Spleen (tissue), 11 donors: ENCODE results near the gene GATAD2A. TPM values are rescaled to one million over a fixed set of nuclear protein-coding genes. Genes with fewer than 3 reads are reported as not detected.

Source experiments
- DNase-seq: peaks from one replicate; pipeline ENCODE4 v3.0.0-alpha.2; 2020
- H3K27ac ChIP-seq, 8 donors: fragments of 200-600 bp; sonication (generic) in 7 of 8; 1 replicate in 4 of 8; 2 replicates in 4 of 8; pipeline versions ENCODE4 v1.5.0 to v1.8.0; 2016 to 2021; ENCODE audit warnings: inconsistent platforms in 4 of 8, mild to moderate bottlenecking in 4 of 8, moderate library complexity in 1 of 8
- H3K27me3 ChIP-seq, 7 donors: fragments of 200-600 bp; sonication (generic) in 6 of 7; replicated peaks in 1 of 7; 1 replicate in 4 of 7; 2 replicates in 3 of 7; pipeline versions ENCODE4 v1.5.0 to v1.8.0; 2016 to 2021; ENCODE audit warnings: inconsistent platforms in 3 of 7, mild to moderate bottlenecking in 1 of 7
- H3K36me3 ChIP-seq, 6 donors: fragments of 200-600 bp; sonication (generic) in 5 of 6; 1 replicate in 4 of 6; 2 replicates in 2 of 6; pipeline versions ENCODE4 v1.5.0 to v1.8.0; 2016 to 2021; ENCODE audit warnings: inconsistent platforms in 2 of 6
- H3K4me1 ChIP-seq, 6 donors: fragments of 200-600 bp; sonication (generic) in 5 of 6; 1 replicate in 3 of 6; 2 replicates in 3 of 6; pipeline versions ENCODE4 v1.5.0 to v1.8.0; 2016 to 2021; ENCODE audit warnings: inconsistent platforms in 3 of 6
- H3K4me3 ChIP-seq, 8 donors: fragments of 200-600 bp; sonication (generic) in 7 of 8; 1 replicate in 4 of 8; 2 replicates in 4 of 8; pipeline versions ENCODE4 v1.5.0 to v1.8.0; 2016 to 2021; ENCODE audit warnings: inconsistent platforms in 4 of 8, mild to moderate bottlenecking in 4 of 8, moderate library complexity in 2 of 8
- H3K9me3 ChIP-seq, 8 donors: fragments of 200-600 bp; sonication (generic) in 7 of 8; 1 replicate in 4 of 8; 2 replicates in 4 of 8; pipeline versions ENCODE4 v1.5.0 to v1.8.0; 2016 to 2021; ENCODE audit warnings: inconsistent platforms in 4 of 8
- CTCF ChIP-seq, 11 experiments: fragments of 200-600 bp in 7 of 11; fragments of 450-650 bp in 4 of 11; sonication (generic) in 4 of 11; IDR thresholded peaks in 8 of 11; conservative IDR thresholded peaks in 3 of 11; 1 replicate in 7 of 11; 2 replicates in 4 of 11; pipeline versions ENCODE4 v1.4.0 to v1.8.0; 2016 to 2021; ENCODE audit warnings: antibody characterized with exemption in 11 of 11, inconsistent platforms in 4 of 11, mild to moderate bottlenecking in 1 of 11
- POLR2A ChIP-seq, 3 donors: fragments of 450-650 bp; IDR thresholded peaks; one replicate each; pipeline ENCODE4 v1.5.1; 2017; ENCODE audit warnings: antibody characterized with exemption in 3 of 3, mild to moderate bottlenecking in 1 of 3
- POLR2AphosphoS5 ChIP-seq, 3 donors: sonication (generic); formaldehyde crosslinking; IDR thresholded peaks; one replicate each; pipeline ENCODE4 v1.5.1; 2017; ENCODE audit warnings: antibody characterized with exemption in 3 of 3
- WGBS, 5 donors: extraction: QIAGEN DNeasy Blood & Tissue Kit in 3 of 5; methylation state at CpG; one replicate each; pipeline versions ENCODE4 v1.1.5 to v1.1.7; 2013 to 2018; 5-methylcytosine and 5-hydroxymethylcytosine counted together
- intact Hi-C: fragments of 100-400 bp; cut with DNase I; formaldehyde crosslinking; loops from one replicate; pipeline ENCODE4 v1.15.0; 2023; ENCODE audit warnings: low total_unique reads
- polyA plus RNA-seq, 3 donors: library from polyadenylated mRNA; stranded (reverse); fragments of 200-250 nt; gene quantifications; one replicate each; pipeline ENCODE4 v1.2.1, GENCODE V29; 2013
- total RNA-seq, 7 donors: library from RNA; depleted of rRNA in 3 of 7; stranded (reverse); fragments of >200 nt in 3 of 7; fragmentation: NEBNext Ultra II Directional in 4 of 7; extraction: Animal tissue kit (Norgen Biotek cat#: 25700) in 4 of 7; gene quantifications; one replicate each; pipeline versions ENCODE4 v1.1.0 to v1.2.1, GENCODE V29; 2016 to 2021
- donor health status: healthy with polysubstance abuse.
- donor health status: DM: no; HTN: no; CAD: no; lungs with moderate emphysema.
- donor health status: DM: no; HTN: no; CAD: no.
- donor health status: Bipolar disorder and iron deficiency.
- donor health status: healthy.
- donor health status: DM: no; HTN: no; CAD: no.
- donor health status: DM: yes; HTN: yes; CAD: no.

Gene GATAD2A
- total and polyA plus RNA-seq, 10 donors = 11.6 to 122 (median 66.8) TPM

- no peak for DNase-seq
Observed at GRCh38 chr19:19444681-19445155, 39.2 kb downstream of the GATAD2A start.

GRCh38 chr19:19445288-19445687 is 39.8 kb downstream of the GATAD2A start:
- peak overlapping the region in 1 of 8 donors; percentile 34 for H3K4me3 ChIP-seq
- H3K27me3 ChIP-seq = no peaks in the 10 kb centered on the region
- H3K9me3 ChIP-seq = no peaks in the 10 kb centered on the region
- no peak for TF ChIP-seq POLR2A (IDR thresholded peaks at IDR 0.05)
- no peak for TF ChIP-seq POLR2AphosphoS5 (IDR thresholded peaks at IDR 0.05)
- TF ChIP-seq CTCF (IDR thresholded peaks at IDR 0.05 in 8 of 11, conservative IDR thresholded peaks at IDR 0.05 in 3 of 11) = no peak
- peaks cover 0 to 5% (median 0%) of the 10 kb centered on the region in 6 donors for H3K36me3 ChIP-seq
- no peak for DNase-seq
- peaks cover 44 to 96% (median 71%) of the 10 kb centered on the region in 6 donors for H3K4me1 ChIP-seq
- intact Hi-C loops = no loop called here
- peak overlapping the region in 7 of 8 donors; percentile 63 to 86 (median 75) for H3K27ac ChIP-seq
- WGBS, 5 donors = 8 to 24% (median 16%) methylated on average over 1 of the region's 1 CpG

More at GRCh38 chr19:19444681-19445155, 39.2 kb downstream of the GATAD2A start:
- 32 to 48% (median 37%) methylated on average over 4 of the region's 4 CpGs for WGBS, 5 donors
- no peaks in the 10 kb centered on the region for H3K9me3 ChIP-seq
- TF ChIP-seq POLR2AphosphoS5 (IDR thresholded peaks at IDR 0.05) (no peak), POLR2A (IDR thresholded peaks at IDR 0.05) (no peak), CTCF (IDR thresholded peaks at IDR 0.05 in 8 of 11, conservative IDR thresholded peaks at IDR 0.05 in 3 of 11) (no peak)
- H3K27ac ChIP-seq = peak overlapping the region; percentile 22 to 86 (median 70)
- H3K36me3 ChIP-seq = peaks cover 0 to 5% (median 0%) of the 10 kb centered on the region in 6 donors
- H3K4me1 ChIP-seq = peaks cover 44 to 96% (median 65%) of the 10 kb centered on the region in 6 donors
- intact Hi-C loops = no loop called here
- H3K4me3 ChIP-seq = peak overlapping the region in 1 of 8 donors; percentile 34
- H3K27me3 ChIP-seq = no peaks in the 10 kb centered on the region

GRCh38 chr19:19445911-19446361 is 40.5 kb downstream of the GATAD2A start:
- Histone ChIP-seq H3K27me3 (no peaks in the 10 kb centered on the region), H3K4me3 (peak overlapping the region in 1 of 8 donors; percentile 31), H3K9me3 (no peaks in the 10 kb centered on the region), H3K4me1 (peaks cover 46 to 97% (median 77%) of the 10 kb centered on the region in 6 donors), H3K36me3 (peaks cover 0 to 5% (median 0%) of the 10 kb centered on the region in 6 donors), H3K27ac (peak overlapping the region in 7 of 8 donors; percentile 63 to 86 (median 75))
- TF ChIP-seq POLR2A (IDR thresholded peaks at IDR 0.05) (no peak), POLR2AphosphoS5 (IDR thresholded peaks at IDR 0.05) (no peak), CTCF (IDR thresholded peaks at IDR 0.05 in 8 of 11, conservative IDR thresholded peaks at IDR 0.05 in 3 of 11) (no peak)
- DNase-seq = peak; percentile 59
- 45 to 73% (median 48%) methylated on average over 9 of the region's 9 CpGs for WGBS, 5 donors
- intact Hi-C loops = no loop called here

GRCh38 chr19:19446655-19447437 is 41.4 kb downstream of the GATAD2A start:
- Histone ChIP-seq H3K4me3 (no peak overlapping the region), H3K27me3 (no peaks in the 10 kb centered on the region), H3K9me3 (no peaks in the 10 kb centered on the region), H3K36me3 (peaks cover 0 to 5% (median 0%) of the 10 kb centered on the region in 6 donors), H3K4me1 (peaks cover 53 to 100% (median 86%) of the 10 kb centered on the region in 6 donors), H3K27ac (peak overlapping the region in 6 of 8 donors; percentile 63 to 86 (median 78))
- peak; percentile 47 for DNase-seq
- 87 to 95% (median 93%) methylated on average over 9 of the region's 9 CpGs for WGBS, 5 donors
- intact Hi-C loops = no loop called here
- no peak for TF ChIP-seq POLR2A (IDR thresholded peaks at IDR 0.05)
- TF ChIP-seq CTCF (IDR thresholded peaks at IDR 0.05 in 8 of 11, conservative IDR thresholded peaks at IDR 0.05 in 3 of 11) = no peak
- no peak for TF ChIP-seq POLR2AphosphoS5 (IDR thresholded peaks at IDR 0.05)
